ENCODE measurements around the gene GSTA5. TPM values are rescaled to one million over a fixed set of nuclear protein-coding genes. Genes with fewer than 3 reads are reported as not detected.

GSTA5 gene
- total and polyA plus RNA-seq, 10 of the 15 experiments (the other 5 are each of a cell fraction or from before 2014, with no cell fraction given), result not detected

- TF ChIP-seq HCFC1 (IDR thresholded peaks at IDR 0.05; ENCODE audit: low read length) (no peak), FOS (IDR thresholded peaks at IDR 0.05; ENCODE audit: borderline replicate concordance, extremely low read depth, insufficient read length) (no peak), NR2C1 (IDR thresholded peaks at IDR 0.05) (no peak), MTA3 (IDR thresholded peaks at IDR 0.05; ENCODE audit: borderline replicate concordance, low read length) (no peak), ZBED1 (IDR thresholded peaks at IDR 0.05; ENCODE audit: borderline replicate concordance) (no peak), ESRRA (IDR thresholded peaks at IDR 0.05; ENCODE audit: low read length) (no peak), STAT3 (IDR thresholded peaks at IDR 0.05; ENCODE audit: low read depth, low read length) (no peak), ZSCAN29 (IDR thresholded peaks at IDR 0.05) (no peak), CBX3 (IDR thresholded peaks at IDR 0.05; ENCODE audit: borderline replicate concordance, low read depth) (no peak), ZBTB11 (CRISPR knock-in tag; IDR thresholded peaks at IDR 0.05) (no peak), NFXL1 (IDR thresholded peaks at IDR 0.05; ENCODE audit: borderline replicate concordance) (no peak), HDAC6 (IDR thresholded peaks at IDR 0.05; ENCODE audit: unreplicated experiment) (no peak), BCL3 (IDR thresholded peaks at IDR 0.05; ENCODE audit: borderline replicate concordance, insufficient read depth, low read depth, low read length, poor library complexity, severe bottlenecking) (no peak), IRF4 (IDR thresholded peaks at IDR 0.05; ENCODE audit: low read depth, low read length) (no peak), IKZF2 (IDR thresholded peaks at IDR 0.05) (no peak), SIN3A (IDR thresholded peaks at IDR 0.05; ENCODE audit: low read depth, low read length) (no peak), PAX8 (IDR thresholded peaks at IDR 0.05) (no peak)
- 8% methylated on average over 3 of the region's 3 CpGs for WGBS (ENCODE audit: insufficient coverage, insufficient replicate concordance, low lambda C conversion rate, missing lambda C conversion rate)
- CTCF ChIA-PET, result no interaction called here
Observed at GRCh38 chr6:52787917-52788316, 52.7 kb downstream of the GSTA5 start.

More at GRCh38 chr6:52787917-52788316, 52.7 kb downstream of the GSTA5 start:
- Histone ChIP-seq H3K9ac (ENCODE audit: control insufficient read depth, insufficient read depth, low read length) (no peak overlapping the region), H2AFZ (ENCODE audit: control insufficient read depth, low read depth, low read length) (no peak overlapping the region), H3K27ac (ENCODE audit: control insufficient read depth, insufficient read depth) (no peak overlapping the region), H3K4me2 (ENCODE audit: control insufficient read depth, insufficient read depth) (no peak overlapping the region), H3K36me3 (ENCODE audit: control insufficient read depth in 2 of 2, insufficient read depth in 2 of 2, low read length in 1 of 2) (no peaks in the 10 kb centered on the region), H3K4me1 (ENCODE audit: control insufficient read depth, insufficient read depth, low read length) (no peaks in the 10 kb centered on the region), H3K27me3 (replicated peaks in 1 of 2; ENCODE audit: control insufficient read depth in 2 of 2, insufficient read depth in 2 of 2, low read length in 1 of 2) (no peaks in the 10 kb centered on the region), H4K20me1 (ENCODE audit: control insufficient read depth, insufficient read depth) (no peaks in the 10 kb centered on the region), H3K79me2 (ENCODE audit: control insufficient read depth, insufficient read depth, low read length) (no peaks in the 10 kb centered on the region), H3K4me3 (no peak overlapping the region), H3K9me3 (replicated peaks; ENCODE audit: control insufficient read depth, insufficient read depth, low read length) (no peaks in the 10 kb centered on the region)
- in situ Hi-C loops (cut with MboI) (loop anchor here (5.0 kb wide), 1 partner anchor 39 kb away; no protein-coding TSS in a partner anchor), intact Hi-C loops (cut with micrococcal nuclease; ENCODE audit: unreplicated experiment) (loop anchor here (1.0 kb wide), 1 partner anchor 38 kb away; no protein-coding TSS in a partner anchor)
- FAIRE-seq, result no peak
- no TSS peak for BruUV-seq (replicated peaks)
- RAD21 ChIA-PET (ENCODE audit: unreplicated experiment), result no interaction called here
- POLR2A ChIA-PET, result no interaction called here
- ATAC-seq, result no peak
- SMC1A ChIA-PET (ENCODE audit: uncharacterized antibody, unreplicated experiment), result no interaction called here
- DNase-seq (ENCODE audit: low read depth, low spot score), result no peak
